ENCODE measurements around the gene MFRP.

- TF ChIP-seq CTCF (IDR thresholded peaks at IDR 0.05) (no peak), POLR2A (IDR thresholded peaks at IDR 0.05) (no peak)
These were observed 14.7 kb upstream of the MFRP start for GRCh38 chr11:119361056-119361787.
